ENCODE results near the gene ARVCF. TPM values are rescaled to one million over a fixed set of nuclear protein-coding genes. Genes with fewer than 3 reads are reported as not detected.

The ARVCF gene
- total and polyA plus RNA-seq, 9 of the 15 experiments (the other 6 are each of a cell fraction or from before 2014, with no cell fraction given), result 0.03 to 97.4 (median 15.6) TPM

GRCh38 chr22:19970479-19971275 is 45.9 kb downstream of the ARVCF start (continued):
- peak; percentile 63; the same call in 1 of the 2 replicates for TF ChIP-seq TAF15 (IDR thresholded peaks at IDR 0.05; ENCODE audit: low read depth, low read length)
- TF ChIP-seq CBFA2T3 (IDR thresholded peaks at IDR 0.05), result no peak
- TF ChIP-seq ZBTB34 (CRISPR knock-in tag; IDR thresholded peaks at IDR 0.05), result no peak
- no peak for TF ChIP-seq NR2C2 (CRISPR knock-in tag; IDR thresholded peaks at IDR 0.05)
- no peak for TF ChIP-seq NR2C2 (tag; IDR thresholded peaks at IDR 0.05)
- TF ChIP-seq ZFP91 (CRISPR knock-in tag; IDR thresholded peaks at IDR 0.05), result no peak
- TF ChIP-seq ZC3H4 (CRISPR knock-in tag; IDR thresholded peaks at IDR 0.05; ENCODE audit: borderline replicate concordance), result no peak
- TF ChIP-seq HLTF (IDR thresholded peaks at IDR 0.05), result 0 out of 2 replicates have a peak, but pooled peaks have one; percentile 41
- TF ChIP-seq STAT5B (CRISPR knock-in tag; IDR thresholded peaks at IDR 0.05), result no peak
- peak; percentile 64; the same call in 1 of the 2 replicates for TF ChIP-seq ELF4 (CRISPR knock-in tag; IDR thresholded peaks at IDR 0.05)
- TF ChIP-seq MECOM (CRISPR knock-in tag; IDR thresholded peaks at IDR 0.05), result no peak
- no peak for TF ChIP-seq GTF2B (IDR thresholded peaks at IDR 0.05; ENCODE audit: extremely low read depth, insufficient read length)
- no peak for TF ChIP-seq SLC30A9 (CRISPR knock-in tag; IDR thresholded peaks at IDR 0.05)
- TF ChIP-seq CBX2 (IDR thresholded peaks at IDR 0.05; ENCODE audit: insufficient read depth, low read length, poor library complexity, severe bottlenecking), result no peak
- no peak for TF ChIP-seq CHAMP1 (IDR thresholded peaks at IDR 0.05)
- no peak for TF ChIP-seq FOXM1 (IDR thresholded peaks at IDR 0.05; ENCODE audit: low read depth)
- no peak for TF ChIP-seq FOXM1 (CRISPR knock-in tag; IDR thresholded peaks at IDR 0.05; ENCODE audit: low read depth)
- peak; percentile 43; the same call in 1 of the 2 replicates for TF ChIP-seq TEAD4 (IDR thresholded peaks at IDR 0.05; ENCODE audit: low read length)
- no peak for TF ChIP-seq TEAD4 (CRISPR knock-in tag; IDR thresholded peaks at IDR 0.05; ENCODE audit: borderline replicate concordance)
- TF ChIP-seq CREB3 (tag; conservative IDR thresholded peaks at IDR 0.05; ENCODE audit: low read depth), result no peak
- no peak for TF ChIP-seq MCM7 (IDR thresholded peaks at IDR 0.05)
- TF ChIP-seq MCM3 (IDR thresholded peaks at IDR 0.05), result no peak
- peak; percentile 82 for TF ChIP-seq ZKSCAN1 (IDR thresholded peaks at IDR 0.05; ENCODE audit: low read depth, low read length)

Data from K562 (cell line).